GM12878 (cell line): ENCODE data around the gene NLRP2B. TPM values are rescaled to one million over a fixed set of nuclear protein-coding genes. Genes with fewer than 3 reads are reported as not detected.

ENCODE experiments used
- ATAC-seq: fragments of 200-7000 bp; cut with Tn5 transposase; 3 replicates; pipeline ENCODE4 v1.9.1; 2020; ENCODE audit warnings: mild to moderate bottlenecking, moderate library complexity
- BruUV-seq: library from RNA; stranded (reverse); fragments of 400-500 nt; replicated peaks from 2 replicates; lab custom pipeline; 2021; lab: Mats Ljungman, UMichigan
- CTCF ChIA-PET: fragments of 300-600 bp; sonication (Branson Sonifier 250); formaldehyde crosslinking; extraction: SDS; loops from one replicate; lab custom pipeline; 2021; ENCODE audit warnings: inconsistent platforms; lab: Yijun Ruan, JAX
- POLR2A ChIA-PET: fragments of 350-600 bp; formaldehyde crosslinking; extraction: SDS; loops from one replicate; lab custom pipeline; 2021; ENCODE audit warnings: inconsistent platforms; lab: Charles Lee
- RAD21 ChIA-PET: fragments of 300-600 bp; sonication (Branson Sonifier 250); formaldehyde crosslinking; loops from one replicate; lab custom pipeline; 2023; ENCODE audit warnings: antibody characterized with exemption; ENCODE audit not compliant: unreplicated experiment; lab: Charles Lee
- SMC1A ChIA-PET: fragments of 300-600 bp; sonication (Branson Sonifier 250); formaldehyde crosslinking; loops from one replicate; lab custom pipeline; 2023; ENCODE audit not compliant: unreplicated experiment, uncharacterized antibody; lab: Charles Lee
- DNase-seq: peaks from one replicate; pipeline ENCODE4 v3.0.0-alpha.2; 2011; ENCODE audit warnings: low read depth, low spot score
- FAIRE-seq: peaks from 3 replicates; lab custom pipeline; 2011; peaks lifted over from hg19 to GRCh38; lab: Jason Lieb, UNC
- H2AFZ ChIP-seq: 2 replicates; pipeline ENCODE4 v1.6.0; 2011; ENCODE audit warnings: low read depth, low read length, control low read depth; ENCODE audit not compliant: control insufficient read depth
- H3K27ac ChIP-seq: 2 replicates; pipeline ENCODE4 v1.5.1; 2011; ENCODE audit warnings: control low read depth; ENCODE audit not compliant: control insufficient read depth, insufficient read depth
- H3K27me3 ChIP-seq, 2 experiments: replicated peaks in 1 of 2; 2 replicates each; pipeline versions ENCODE4 v1.6.0 to v1.6.1; 2011; ENCODE audit warnings: low read length in 1 of 2; ENCODE audit not compliant: control insufficient read depth in 2 of 2, insufficient read depth in 2 of 2
- H3K36me3 ChIP-seq, 2 experiments: 2 replicates each; pipeline ENCODE4 v1.5.1; 2011; ENCODE audit warnings: low read length in 1 of 2; ENCODE audit not compliant: control insufficient read depth in 2 of 2, insufficient read depth in 2 of 2
- H3K4me1 ChIP-seq: 2 replicates; pipeline ENCODE4 v1.6.1; 2011; ENCODE audit warnings: mild to moderate bottlenecking, low read length, moderate library complexity, mixed read lengths; ENCODE audit not compliant: control insufficient read depth, insufficient read depth
- H3K4me2 ChIP-seq: 2 replicates; pipeline ENCODE4 v1.6.0; 2011; ENCODE audit warnings: control low read depth; ENCODE audit not compliant: control insufficient read depth, insufficient read depth
- H3K4me3 ChIP-seq: fragments of 200-600 bp; sonication (generic); 2 replicates; pipeline ENCODE4 v1.5.1; 2016
- H3K79me2 ChIP-seq: 2 replicates; pipeline ENCODE4 v1.6.0; 2011; ENCODE audit warnings: low read length; ENCODE audit not compliant: control insufficient read depth, insufficient read depth
- H3K9ac ChIP-seq: 2 replicates; pipeline ENCODE4 v1.8.0; 2011; ENCODE audit warnings: low read length, control low read depth, mixed read lengths; ENCODE audit not compliant: control insufficient read depth, insufficient read depth
- H3K9me3 ChIP-seq: replicated peaks from 3 replicates; pipeline ENCODE4 v1.5.1; 2011; ENCODE audit warnings: mild to moderate bottlenecking, low read length; ENCODE audit not compliant: control insufficient read depth, insufficient read depth
- H4K20me1 ChIP-seq: 2 replicates; pipeline ENCODE4 v1.6.0; 2011; ENCODE audit not compliant: control insufficient read depth, insufficient read depth
- ASH2L ChIP-seq: fragments of 300-600, 200-600 bp; sonication (generic); IDR thresholded peaks from 2 replicates; pipeline ENCODE4 v1.6.1; 2017; ENCODE audit warnings: low read depth, mild to moderate bottlenecking, borderline replicate concordance
- CBX5 ChIP-seq: sonication (generic); IDR thresholded peaks from 2 replicates; pipeline ENCODE4 v1.6.1; 2016; ENCODE audit warnings: low read depth, moderate library complexity, mild to moderate bottlenecking, inconsistent platforms
- CREB1 ChIP-seq: IDR thresholded peaks from 2 replicates; pipeline ENCODE4 v1.6.1; 2012; ENCODE audit warnings: low read depth, mild to moderate bottlenecking, inconsistent platforms
- E2F4 ChIP-seq: IDR thresholded peaks from 2 replicates; pipeline ENCODE4 v1.6.1; 2012; ENCODE audit warnings: low read depth, low read length, improper control_type of control experiment
- EP300 ChIP-seq, 2 experiments: fragments of 150-350 bp in 1 of 2; IDR thresholded peaks; 2 replicates each; pipeline ENCODE4 v1.6.1; 2011 to 2012; ENCODE audit warnings: low read depth in 2 of 2, low read length in 2 of 2, borderline replicate concordance in 1 of 2, improper control_type of control experiment in 1 of 2, inconsistent platforms in 1 of 2; ENCODE audit not compliant: control insufficient read depth in 1 of 2
- GATAD2B ChIP-seq: fragments of 450-650 bp; conservative IDR thresholded peaks from 2 replicates; pipeline ENCODE4 v1.6.1; 2017; ENCODE audit warnings: low read depth, mild to moderate bottlenecking, moderate library complexity
- HCFC1 ChIP-seq: fragments of 150-350 bp; IDR thresholded peaks from 2 replicates; pipeline ENCODE4 v1.6.1; 2014; ENCODE audit warnings: low read length
- KAT2A ChIP-seq: conservative IDR thresholded peaks from 2 replicates; pipeline ENCODE4 v1.6.1; 2011; ENCODE audit warnings: low read depth, low read length; ENCODE audit not compliant: control insufficient read depth
- KDM1A ChIP-seq: fragments of 200-600 bp; sonication (generic); IDR thresholded peaks from 2 replicates; pipeline ENCODE4 v1.6.1; 2016; ENCODE audit warnings: borderline replicate concordance
- NR2F1 ChIP-seq: fragments of 450-650 bp; conservative IDR thresholded peaks from 2 replicates; pipeline ENCODE4 v1.6.1; 2017; ENCODE audit warnings: mild to moderate bottlenecking
- RAD51 ChIP-seq: fragments of 450-650 bp; IDR thresholded peaks from 2 replicates; pipeline ENCODE4 v1.6.1; 2016; ENCODE audit warnings: moderate library complexity, mild to moderate bottlenecking, inconsistent platforms
- RBBP5 ChIP-seq: fragments of 200-600 bp; sonication (generic); conservative IDR thresholded peaks from 2 replicates; pipeline ENCODE4 v1.6.1; 2016
- SPI1 ChIP-seq: IDR thresholded peaks from 2 replicates; pipeline ENCODE4 v1.6.1; 2011; ENCODE audit warnings: low read depth, mild to moderate bottlenecking, low read length, moderate library complexity, borderline replicate concordance; ENCODE audit not compliant: insufficient read depth
- STAT1 ChIP-seq: fragments of 450-650 bp; conservative IDR thresholded peaks from 2 replicates; pipeline ENCODE4 v1.6.1; 2014; ENCODE audit warnings: antibody characterized with exemption, mild to moderate bottlenecking
- SUPT20H ChIP-seq: IDR thresholded peaks from 2 replicates; pipeline ENCODE4 v1.6.1; 2011; ENCODE audit warnings: low read depth, mild to moderate bottlenecking, low read length, moderate library complexity, borderline replicate concordance; ENCODE audit not compliant: control insufficient read depth
- SUZ12 ChIP-seq: fragments of 200-600 bp; sonication (generic); IDR thresholded peaks from one replicate; pipeline ENCODE4 v1.6.1; 2018; ENCODE audit warnings: antibody characterized with exemption, mild to moderate bottlenecking; ENCODE audit not compliant: unreplicated experiment
- TCF12 ChIP-seq: IDR thresholded peaks from 2 replicates; pipeline ENCODE4 v1.6.1; 2011; ENCODE audit warnings: low read depth, mild to moderate bottlenecking, low read length
- ZNF274 ChIP-seq: IDR thresholded peaks from one replicate; pipeline ENCODE4 v1.8.0; 2011; ENCODE audit not compliant: insufficient read length, insufficient read depth
- WGBS: methylation state at CpG from one replicate; pipeline ENCODE4 v1.1.6; 2016; ENCODE audit warnings: low lambda C conversion rate; ENCODE audit not compliant: insufficient replicate concordance, insufficient coverage; ENCODE audit errors: missing lambda C conversion rate; 5-methylcytosine and 5-hydroxymethylcytosine counted together
- in situ Hi-C: fragments of 300-500 bp; cut with MboI; formaldehyde crosslinking; loops from 9 replicates; pipeline ENCODE4 v1.14.3; 2018; ENCODE audit warnings: mixed read lengths
- intact Hi-C: fragments of 100-400 bp; cut with micrococcal nuclease; formaldehyde crosslinking; loops from one replicate; pipeline ENCODE4 v1.14.2; 2022; ENCODE audit not compliant: unreplicated experiment
- polyA plus RNA-seq, 11 experiments: library from polyadenylated mRNA; depleted of rRNA in 4 of 11; unstranded in 6 of 11; stranded (reverse) in 5 of 11; fragments of >200 nt; fragmentation: Nextera tagmentation in 4 of 11; fragmentation: Illumina TruSeq in 1 of 11; extraction: Ambion mirVana in 4 of 11; extraction: Trizol in 1 of 11; gene quantifications; 1 replicate in 1 of 11; 2 replicates in 10 of 11; pipeline versions ENCODE4 v1.2.1 to v1.2.3, GENCODE V29; 2011 to 2016; ENCODE audit warnings: inconsistent platforms in 2 of 11, missing spikeins in 2 of 11, low read depth in 1 of 11
- total RNA-seq, 4 experiments: library from RNA; depleted of rRNA in 3 of 4; stranded (reverse); fragments of >200 nt in 3 of 4; fragmentation: Illumina TruSeq in 1 of 4; extraction: Trizol in 1 of 4; gene quantifications; 2 replicates each; pipeline versions ENCODE4 v1.2.1 to v1.2.3, GENCODE V29; 2013 to 2021
- TF ChIP-seq, protein P1 (sequence below): IDR thresholded peaks from 2 replicates; pipeline ENCODE4 v1.6.1; 2012; ENCODE audit warnings: mild to moderate bottlenecking, low read depth, low read length
- TF ChIP-seq, protein P2 (sequence below): IDR thresholded peaks from 2 replicates; pipeline ENCODE4 v1.6.1; 2012; ENCODE audit warnings: low read depth, low read length, improper control_type of control experiment

NLRP2B gene
- total and polyA plus RNA-seq, 10 of the 15 experiments (the other 5 are each of a cell fraction or from before 2014, with no cell fraction given) = not detected

DNA sequence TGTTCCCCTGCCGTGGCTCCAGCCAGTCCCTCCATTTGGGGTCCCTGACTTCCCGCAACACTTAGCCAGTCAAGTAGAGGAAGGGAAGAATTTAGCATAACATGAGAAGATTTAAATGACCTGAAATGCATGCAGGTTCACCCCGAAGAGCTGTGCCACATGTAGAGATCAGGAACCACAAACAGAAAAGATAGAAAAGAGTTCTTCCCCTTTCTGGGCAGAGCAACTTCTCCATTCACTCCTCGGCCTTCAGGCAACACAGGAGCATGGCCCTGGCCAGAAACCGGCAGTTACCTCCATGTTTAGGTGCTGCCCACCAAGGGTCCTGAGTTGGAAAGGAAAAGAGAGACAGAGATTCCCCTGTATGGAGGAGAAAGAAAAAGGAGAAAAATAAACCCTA, 5.2 kb downstream of the NLRP2B start:
- FAIRE-seq (no peak), DNase-seq (no peak), ATAC-seq (no peak)
- no peak overlapping the region for H2AFZ ChIP-seq
- no peaks in the 10 kb centered on the region for H3K4me1 ChIP-seq
- ChIA-PET CTCF (no interaction called here), POLR2A (no interaction called here), SMC1A (no interaction called here)
- H3K9me3 ChIP-seq = no peaks in the 10 kb centered on the region; the same call in 2 of the 3 replicates
- H4K20me1 ChIP-seq = no peaks in the 10 kb centered on the region
- no peaks in the 10 kb centered on the region for H3K79me2 ChIP-seq
- H3K4me3 ChIP-seq = no peak overlapping the region
- no peaks in the 10 kb centered on the region for H3K36me3 ChIP-seq
- intact Hi-C loops = no loop called here
- in situ Hi-C loops = no loop called here
- BruUV-seq = no TSS peak
- H3K27me3 ChIP-seq = no peaks in the 10 kb centered on the region
- no peak for TF ChIP-seq KDM1A
- no peak for TF ChIP-seq SUZ12
- TF ChIP-seq ASH2L = no peak
- no peak for TF ChIP-seq E2F4
- no peak for TF ChIP-seq EP300 (IDR thresholded peaks at IDR 0.05; ENCODE audit: borderline replicate concordance in 1 of 2, control insufficient read depth in 1 of 2, low read depth in 2 of 2, low read length in 2 of 2)
- TF ChIP-seq RBBP5 = no peak
- TF ChIP-seq, protein P1, sequence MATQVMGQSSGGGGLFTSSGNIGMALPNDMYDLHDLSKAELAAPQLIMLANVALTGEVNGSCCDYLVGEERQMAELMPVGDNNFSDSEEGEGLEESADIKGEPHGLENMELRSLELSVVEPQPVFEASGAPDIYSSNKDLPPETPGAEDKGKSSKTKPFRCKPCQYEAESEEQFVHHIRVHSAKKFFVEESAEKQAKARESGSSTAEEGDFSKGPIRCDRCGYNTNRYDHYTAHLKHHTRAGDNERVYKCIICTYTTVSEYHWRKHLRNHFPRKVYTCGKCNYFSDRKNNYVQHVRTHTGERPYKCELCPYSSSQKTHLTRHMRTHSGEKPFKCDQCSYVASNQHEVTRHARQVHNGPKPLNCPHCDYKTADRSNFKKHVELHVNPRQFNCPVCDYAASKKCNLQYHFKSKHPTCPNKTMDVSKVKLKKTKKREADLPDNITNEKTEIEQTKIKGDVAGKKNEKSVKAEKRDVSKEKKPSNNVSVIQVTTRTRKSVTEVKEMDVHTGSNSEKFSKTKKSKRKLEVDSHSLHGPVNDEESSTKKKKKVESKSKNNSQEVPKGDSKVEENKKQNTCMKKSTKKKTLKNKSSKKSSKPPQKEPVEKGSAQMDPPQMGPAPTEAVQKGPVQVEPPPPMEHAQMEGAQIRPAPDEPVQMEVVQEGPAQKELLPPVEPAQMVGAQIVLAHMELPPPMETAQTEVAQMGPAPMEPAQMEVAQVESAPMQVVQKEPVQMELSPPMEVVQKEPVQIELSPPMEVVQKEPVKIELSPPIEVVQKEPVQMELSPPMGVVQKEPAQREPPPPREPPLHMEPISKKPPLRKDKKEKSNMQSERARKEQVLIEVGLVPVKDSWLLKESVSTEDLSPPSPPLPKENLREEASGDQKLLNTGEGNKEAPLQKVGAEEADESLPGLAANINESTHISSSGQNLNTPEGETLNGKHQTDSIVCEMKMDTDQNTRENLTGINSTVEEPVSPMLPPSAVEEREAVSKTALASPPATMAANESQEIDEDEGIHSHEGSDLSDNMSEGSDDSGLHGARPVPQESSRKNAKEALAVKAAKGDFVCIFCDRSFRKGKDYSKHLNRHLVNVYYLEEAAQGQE = no peak
- no peak for TF ChIP-seq TCF12
- no peak for TF ChIP-seq SUPT20H
- no peak for TF ChIP-seq NR2F1
- no peak for TF ChIP-seq ZNF274
- TF ChIP-seq KAT2A = no peak
- TF ChIP-seq, protein P2, sequence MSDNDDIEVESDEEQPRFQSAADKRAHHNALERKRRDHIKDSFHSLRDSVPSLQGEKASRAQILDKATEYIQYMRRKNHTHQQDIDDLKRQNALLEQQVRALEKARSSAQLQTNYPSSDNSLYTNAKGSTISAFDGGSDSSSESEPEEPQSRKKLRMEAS = no peak
- TF ChIP-seq GATAD2B = no peak
- no peak for TF ChIP-seq STAT1
- TF ChIP-seq HCFC1 = no peak
- no peak for TF ChIP-seq CREB1
- TF ChIP-seq RAD51 = no peak
- no peak for TF ChIP-seq SPI1
- no peak for TF ChIP-seq CBX5
- TF ChIP-seq, all 136 proteins: peak for 0
- no peak overlapping the region for H3K27ac ChIP-seq
- WGBS = 10% methylated on average over 5 of the region's 5 CpGs
- H3K4me2 ChIP-seq = no peak overlapping the region
- RAD21 ChIA-PET = no interaction called here
- H3K9ac ChIP-seq = no peak overlapping the region
